ENCODE data around the gene PHACTR1.
"Not testable (repeated sequence)": the region's sequence is repeated elsewhere in the genome, so short reads cannot be mapped to it uniquely, and the experiment has no call there.

Gene PHACTR1

GRCh38 chr6:12748815-12749521 is 32.4 kb downstream of the PHACTR1 start:
- no peak for DNase-seq (ENCODE audit: low read depth in 1 of 2, low spot score in 1 of 2)

GRCh38 chr6:12749531-12750379 is 33.2 kb downstream of the PHACTR1 start:
- DNase-seq (ENCODE audit: low read depth in 1 of 2, low spot score in 1 of 2), result no peak

GRCh38 chr6:12750416-12750815 is 33.8 kb downstream of the PHACTR1 start:
- DNase-seq (ENCODE audit: low read depth in 1 of 2, low spot score in 1 of 2), result no peak

GRCh38 chr6:12751694-12752325 is 35.2 kb downstream of the PHACTR1 start:
- DNase-seq (ENCODE audit: low read depth in 1 of 2, low spot score in 1 of 2), result no peak

GRCh38 chr6:12753036-12753435 is 36.5 kb downstream of the PHACTR1 start:
- no peak for DNase-seq (ENCODE audit: low read depth in 1 of 2, low spot score in 1 of 2)

- no peak for DNase-seq (ENCODE audit: low read depth in 1 of 2, low spot score in 1 of 2)
Measured at GRCh38 chr6:12760226-12760625, 43.7 kb downstream of the PHACTR1 start.

GRCh38 chr6:12760911-12761310 is 44.3 kb downstream of the PHACTR1 start:
- DNase-seq (ENCODE audit: low read depth in 1 of 2, low spot score in 1 of 2), result no peak

GRCh38 chr6:12761376-12762115 is 45.0 kb downstream of the PHACTR1 start:
- no peak for DNase-seq (ENCODE audit: low read depth in 1 of 2, low spot score in 1 of 2)

- not testable (repeated sequence) for DNase-seq (ENCODE audit: low read depth in 1 of 2, low spot score in 1 of 2)
Measured at GRCh38 chr6:12762731-12763434, 46.3 kb downstream of the PHACTR1 start.

GRCh38 chr6:12766365-12766764 is 49.8 kb downstream of the PHACTR1 start:
- no peak for DNase-seq (ENCODE audit: low read depth in 1 of 2, low spot score in 1 of 2)

- DNase-seq (ENCODE audit: low read depth in 1 of 2, low spot score in 1 of 2), result no peak
Measured at GRCh38 chr6:12767016-12767415, 50.4 kb downstream of the PHACTR1 start.

- no peak for DNase-seq (ENCODE audit: low read depth in 1 of 2, low spot score in 1 of 2)
Measured at GRCh38 chr6:12769556-12770256, 53.1 kb downstream of the PHACTR1 start.

GRCh38 chr6:12772416-12772815 is 55.8 kb downstream of the PHACTR1 start:
- DNase-seq (ENCODE audit: low read depth in 1 of 2, low spot score in 1 of 2), result no peak

GRCh38 chr6:12776291-12776690 is 59.7 kb downstream of the PHACTR1 start:
- no peak for DNase-seq (ENCODE audit: low read depth in 1 of 2, low spot score in 1 of 2)

- DNase-seq (ENCODE audit: low read depth in 1 of 2, low spot score in 1 of 2), result no peak
Measured at GRCh38 chr6:12779772-12780171, 63.2 kb downstream of the PHACTR1 start.

GRCh38 chr6:12782136-12782535 is 65.6 kb downstream of the PHACTR1 start:
- no peak for DNase-seq (ENCODE audit: low read depth in 1 of 2, low spot score in 1 of 2)

GRCh38 chr6:12785301-12785700 is 68.7 kb downstream of the PHACTR1 start:
- DNase-seq (ENCODE audit: low read depth in 1 of 2, low spot score in 1 of 2), result no peak

GRCh38 chr6:12785921-12786320 is 69.4 kb downstream of the PHACTR1 start:
- no peak for DNase-seq (ENCODE audit: low read depth in 1 of 2, low spot score in 1 of 2)

GRCh38 chr6:12791371-12791770 is 74.8 kb downstream of the PHACTR1 start:
- no peak for DNase-seq (ENCODE audit: low read depth in 1 of 2, low spot score in 1 of 2)

GRCh38 chr6:12798326-12798725 is 81.8 kb downstream of the PHACTR1 start:
- DNase-seq (ENCODE audit: low read depth in 1 of 2, low spot score in 1 of 2), result no peak

All from activated CD4-positive, alpha-beta T cell treated with anti-CD3 and anti-CD28 coated beads, Interleukin-2, amount 50 U/mL, for 24 hours (primary cell).